HCT116 (cell line): ENCODE results near the gene WNT3A. TPM values are rescaled to one million over a fixed set of nuclear protein-coding genes. Genes with fewer than 3 reads are reported as not detected.

Experiments used
- ATAC-seq: fragments of 200-7000 bp; cut with Tn5 transposase; 2 replicates; pipeline ENCODE4 v1.9.1; 2020; ENCODE audit warnings: mild to moderate bottlenecking, moderate library complexity
- BruUV-seq: library from RNA; stranded (reverse); fragments of 400-500 nt; replicated peaks from 2 replicates; lab custom pipeline; 2021; lab: Mats Ljungman, UMichigan
- CTCF ChIA-PET: fragments of 300-600 bp; sonication (Branson Sonifier 250); formaldehyde crosslinking; loops from one replicate; lab custom pipeline; 2021; ENCODE audit warnings: antibody characterized with exemption; lab: Charles Lee
- POLR2A ChIA-PET: fragments of 300-600, 350-600 bp; sonication (Branson Sonifier 250); formaldehyde crosslinking; loops from one replicate; lab custom pipeline; 2021; ENCODE audit warnings: antibody characterized with exemption; lab: Charles Lee
- RAD21 ChIA-PET, 2 experiments: fragments of 300-600 bp; sonication (Branson Sonifier 250); formaldehyde crosslinking; loops; one replicate each; lab custom pipeline; 2023; ENCODE audit warnings: low total read pairs in 2 of 2; ENCODE audit not compliant: uncharacterized antibody in 2 of 2, unreplicated experiment in 2 of 2, low non-redundant PET in 1 of 2; lab: Charles Lee
- DNase-seq: peaks from one replicate; pipeline ENCODE4 v3.0.0-alpha.2; 2010; ENCODE audit warnings: low read depth, low spot score
- H2AFZ ChIP-seq: fragments of 200-600 bp; shearing (Covaris generic), sonication (generic); 2 replicates; pipeline ENCODE4 v1.6.1; 2017; ENCODE audit warnings: low read depth, mixed run types, mixed read lengths, antibody characterized with exemption, low read length; ENCODE audit not compliant: poor library complexity, severe bottlenecking
- H3K27ac ChIP-seq: 2 replicates; pipeline ENCODE4 v1.5.1; 2012; ENCODE audit warnings: low read depth, low read length
- H3K27me3 ChIP-seq: fragments of 200-600 bp; sonication (generic); 2 replicates; pipeline ENCODE4 v1.6.1; 2016; ENCODE audit warnings: mixed run types, low read length, mixed read lengths; ENCODE audit not compliant: insufficient read depth
- H3K36me3 ChIP-seq, 2 experiments: fragments of 200-500 bp in 1 of 2; fragments of 200-600 bp in 1 of 2; sonication (Bioruptor generic) in 1 of 2; sonication (generic) in 1 of 2; 2 replicates each; pipeline versions ENCODE4 v1.5.1 to v1.6.1; 2014 to 2016; ENCODE audit warnings: low read length in 2 of 2, inconsistent platforms in 1 of 2, mixed read lengths in 1 of 2, mixed run types in 1 of 2; ENCODE audit not compliant: insufficient read depth in 2 of 2, control insufficient read depth in 1 of 2
- H3K4me1 ChIP-seq, 2 experiments: fragments of 200-600 bp in 1 of 2; sonication (generic) in 1 of 2; 2 replicates each; pipeline versions ENCODE4 v1.5.1 to v1.6.1; 2012 to 2017; ENCODE audit warnings: low read length in 2 of 2, inconsistent platforms in 1 of 2, mild to moderate bottlenecking in 1 of 2, mixed read lengths in 1 of 2, mixed run types in 1 of 2, moderate library complexity in 1 of 2; ENCODE audit not compliant: insufficient read depth in 2 of 2, control insufficient read depth in 1 of 2
- H3K4me2 ChIP-seq: fragments of 200-600 bp; sonication (generic); 2 replicates; pipeline ENCODE4 v1.6.1; 2017; ENCODE audit warnings: mixed run types, low read length, mixed read lengths
- H3K4me3 ChIP-seq, 2 experiments: fragments of 200-600 bp in 1 of 2; sonication (generic) in 1 of 2; replicated peaks in 1 of 2; 2 replicates each; pipeline ENCODE4 v1.5.1; 2011 to 2016; ENCODE audit warnings: low read length in 2 of 2, control low read depth in 1 of 2, low read depth in 1 of 2, mild to moderate bottlenecking in 1 of 2, mixed read lengths in 1 of 2, mixed run types in 1 of 2
- H3K79me2 ChIP-seq: fragments of 200-600 bp; sonication (generic); 2 replicates; pipeline ENCODE4 v1.6.1; 2017; ENCODE audit warnings: mild to moderate bottlenecking, mixed run types, low read length, moderate library complexity, mixed read lengths; ENCODE audit not compliant: insufficient read depth
- H3K9ac ChIP-seq: fragments of 200-600 bp; sonication (generic); 2 replicates; pipeline ENCODE4 v1.6.1; 2016; ENCODE audit warnings: low read length, mixed read lengths
- H3K9me2 ChIP-seq: fragments of 200-600 bp; sonication (generic), shearing (Covaris generic); 2 replicates; pipeline ENCODE4 v1.6.1; 2017; ENCODE audit warnings: mixed run types, mild to moderate bottlenecking, moderate library complexity; ENCODE audit not compliant: insufficient read depth
- H3K9me3 ChIP-seq, 2 experiments: fragments of 200-500 bp in 1 of 2; fragments of 200-600 bp in 1 of 2; sonication (Bioruptor generic) in 1 of 2; sonication (generic) in 1 of 2; 2 replicates each; pipeline ENCODE4 v1.6.1; 2014 to 2017; ENCODE audit warnings: low read length in 2 of 2, mixed read lengths in 2 of 2, inconsistent platforms in 1 of 2, low read depth in 1 of 2, mild to moderate bottlenecking in 1 of 2, mixed run types in 1 of 2, moderate library complexity in 1 of 2; ENCODE audit not compliant: control insufficient read depth in 1 of 2, insufficient read depth in 1 of 2
- H4K20me1 ChIP-seq: fragments of 200-600 bp; sonication (generic), shearing (Covaris generic); 2 replicates; pipeline ENCODE4 v1.6.1; 2017; ENCODE audit warnings: mixed run types, mild to moderate bottlenecking, moderate library complexity; ENCODE audit not compliant: insufficient read depth
- ATF3 ChIP-seq: IDR thresholded peaks from 2 replicates; pipeline ENCODE4 v1.6.1; 2012
- CBX3 ChIP-seq: IDR thresholded peaks from 2 replicates; pipeline ENCODE4 v1.6.1; 2012; ENCODE audit warnings: low read depth
- CEBPB ChIP-seq: IDR thresholded peaks from 2 replicates; pipeline ENCODE4 v1.6.1; 2012; ENCODE audit warnings: low read depth
- CTCF ChIP-seq, 3 experiments: fragments of 200-600 bp in 1 of 3; sonication (generic) in 1 of 3; IDR thresholded peaks in 2 of 3; conservative IDR thresholded peaks in 1 of 3; 2 replicates each; pipeline ENCODE4 v1.5.1; 2012 to 2017; ENCODE audit warnings: low read depth in 2 of 3, low read length in 2 of 3, antibody characterized with exemption in 1 of 3, borderline replicate concordance in 1 of 3, control low read depth in 1 of 3, mild to moderate bottlenecking in 1 of 3, mixed read lengths in 1 of 3, mixed run types in 1 of 3, moderate library complexity in 1 of 3; ENCODE audit not compliant: insufficient read depth in 1 of 3
- EGR1 ChIP-seq: IDR thresholded peaks from 2 replicates; pipeline ENCODE4 v1.6.1; 2012; ENCODE audit warnings: low read depth
- EZH2 ChIP-seq: fragments of 200-600 bp; sonication (generic); IDR thresholded peaks from 2 replicates; pipeline ENCODE4 v1.6.1; 2017; ENCODE audit warnings: antibody characterized with exemption, mixed run types
- FOSL1 ChIP-seq: IDR thresholded peaks from 2 replicates; pipeline ENCODE4 v1.6.1; 2012; ENCODE audit warnings: low read depth
- JUND ChIP-seq: IDR thresholded peaks from 2 replicates; pipeline ENCODE4 v1.6.1; 2012
- POLR2A ChIP-seq: IDR thresholded peaks from 2 replicates; pipeline ENCODE4 v1.7.0; 2011; ENCODE audit warnings: borderline replicate concordance; ENCODE audit not compliant: insufficient read depth, insufficient read length; ENCODE audit errors: extremely low read depth
- POLR2AphosphoS5 ChIP-seq: IDR thresholded peaks from 2 replicates; pipeline ENCODE4 v1.6.1; 2011; ENCODE audit warnings: mild to moderate bottlenecking, low read depth, low read length, moderate library complexity
- RAD21 ChIP-seq: IDR thresholded peaks from 2 replicates; pipeline ENCODE4 v1.6.1; 2012; ENCODE audit warnings: low read depth, mild to moderate bottlenecking
- REST ChIP-seq: IDR thresholded peaks from 2 replicates; pipeline ENCODE4 v1.6.1; 2012; ENCODE audit warnings: low read depth
- SIN3A ChIP-seq: IDR thresholded peaks from 2 replicates; pipeline ENCODE4 v1.6.1; 2012; ENCODE audit warnings: low read depth
- SP1 ChIP-seq: IDR thresholded peaks from 2 replicates; pipeline ENCODE4 v1.6.1; 2012; ENCODE audit warnings: low read depth
- SRF ChIP-seq: IDR thresholded peaks from 2 replicates; pipeline ENCODE4 v1.6.1; 2012; ENCODE audit warnings: low read depth
- TCF7L2 ChIP-seq: IDR thresholded peaks from 2 replicates; pipeline ENCODE4 v1.7.0; 2011; ENCODE audit warnings: borderline replicate concordance, inconsistent platforms; ENCODE audit not compliant: insufficient read depth, insufficient read length; ENCODE audit errors: extremely low read depth
- ZBTB33 ChIP-seq: IDR thresholded peaks from 2 replicates; pipeline ENCODE4 v1.6.1; 2011; ENCODE audit warnings: mild to moderate bottlenecking, low read length, moderate library complexity; ENCODE audit not compliant: insufficient replicate concordance; ENCODE audit errors: extremely low read depth
- ZFX ChIP-seq: fragments of 450-650 bp; IDR thresholded peaks from 2 replicates; pipeline ENCODE4 v1.6.1; 2017
- intact Hi-C: fragments of 100-400 bp; cut with micrococcal nuclease; formaldehyde crosslinking; loops from 2 replicates; pipeline ENCODE4 v1.10.0; 2022
- total RNA-seq: library from RNA; stranded (reverse); gene quantifications from one replicate; pipeline ENCODE4 v1.2.1, GENCODE V29; 2021; ENCODE audit not compliant: unreplicated experiment
- TF ChIP-seq, protein P1 (sequence below): IDR thresholded peaks from 2 replicates; pipeline ENCODE4 v1.6.1; 2012

Gene WNT3A
- total RNA-seq, 1 experiment from 2014 or later = 3.7 TPM

- POLR2A ChIA-PET = no interaction called here
- CTCF ChIA-PET = interaction anchor here (0.7 kb wide), 1 partner anchor 78 kb away, joined by 3 read pairs; no protein-coding TSS in a partner anchor
Observed at GRCh38 chr1:228077565-228078330, 71.0 kb downstream of the WNT3A start.

More at GRCh38 chr1:228077565-228078330, 71.0 kb downstream of the WNT3A start:
- RAD21 ChIA-PET = no interaction called here
- Histone ChIP-seq H4K20me1 (no peaks in the 10 kb centered on the region), H2AFZ (no peak overlapping the region), H3K27me3 (no peaks in the 10 kb centered on the region), H3K27ac (no peak overlapping the region), H3K4me1 (peaks cover 0 to 13% of the 10 kb centered on the region in 2 experiments; a peak in 2 of 4 replicates), H3K9me3 (no peaks in the 10 kb centered on the region), H3K4me2 (no peak overlapping the region), H3K79me2 (peaks cover 34% of the 10 kb centered on the region), H3K9me2 (no peaks in the 10 kb centered on the region), H3K4me3 (no peak overlapping the region), H3K9ac (no peak overlapping the region), H3K36me3 (no peaks in the 10 kb centered on the region)
- TF ChIP-seq CTCF (IDR thresholded peaks at IDR 0.05 in 2 of 3, conservative IDR thresholded peaks at IDR 0.05 in 1 of 3; ENCODE audit: borderline replicate concordance in 1 of 3, insufficient read depth in 1 of 3, low read depth in 2 of 3, low read length in 2 of 3) (no peak), REST (no peak), SRF (no peak), JUND (no peak), SP1 (no peak), FOSL1 (no peak), TCF7L2 (no peak), CBX3 (no peak), EGR1 (no peak), POLR2A (no peak), ZBTB33 (no peak), ZFX (no peak), POLR2AphosphoS5 (no peak), EZH2 (no peak), ATF3 (no peak), SIN3A (no peak), CEBPB (no peak), RAD21 (no peak)
- TF ChIP-seq, protein P1, sequence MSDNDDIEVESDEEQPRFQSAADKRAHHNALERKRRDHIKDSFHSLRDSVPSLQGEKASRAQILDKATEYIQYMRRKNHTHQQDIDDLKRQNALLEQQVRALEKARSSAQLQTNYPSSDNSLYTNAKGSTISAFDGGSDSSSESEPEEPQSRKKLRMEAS = no peak
- no TSS peak for BruUV-seq
- ATAC-seq (no peak), DNase-seq (no peak)
- intact Hi-C loops = loop anchor here (10.0 kb wide), 1 partner anchor 313 kb away; no protein-coding TSS in a partner anchor
